Body of pancreas (tissue), 4 donors: ENCODE results near the gene PCMTD2. TPM values are rescaled to one million over a fixed set of nuclear protein-coding genes. Genes with fewer than 3 reads are reported as not detected.

ENCODE experiments used
- ATAC-seq: fragments of 150-250 bp; one replicate; pipeline ENCODE4 v1.9.1; 2016
- DNase-seq, 4 donors: peaks; one replicate each; pipeline ENCODE4 v3.0.0-alpha.2; 2019
- H3K27ac ChIP-seq, 4 donors: fragments of 200-600 bp; sonication (generic); 1 replicate in 3 of 4; 2 replicates in 1 of 4; pipeline versions ENCODE4 v1.5.1 to v1.6.1; 2016 to 2019; ENCODE audit warnings: mild to moderate bottlenecking in 1 of 4, mixed read lengths in 1 of 4, moderate library complexity in 1 of 4
- H3K27me3 ChIP-seq, 2 donors: fragments of 200-600 bp; sonication (generic); one replicate each; pipeline ENCODE4 v1.6.0; 2016; ENCODE audit warnings: mild to moderate bottlenecking in 1 of 2
- H3K36me3 ChIP-seq, 2 donors: fragments of 200-600 bp; sonication (generic); replicated peaks in 1 of 2; 2 replicates each; pipeline ENCODE4 v1.5.1; 2016; ENCODE audit warnings: low read depth in 2 of 2; ENCODE audit not compliant: insufficient read depth in 1 of 2
- H3K4me1 ChIP-seq: fragments of 200-600 bp; sonication (generic); one replicate; pipeline ENCODE4 v1.6.0; 2016
- H3K4me3 ChIP-seq, 2 donors: fragments of 200-600 bp; sonication (generic); 1 replicate in 1 of 2; 2 replicates in 1 of 2; pipeline ENCODE4 v1.5.1; 2016 to 2019
- H3K9me3 ChIP-seq, 3 donors: fragments of 200-600 bp; sonication (generic); 1 replicate in 2 of 3; 2 replicates in 1 of 3; pipeline ENCODE4 v1.5.1; 2016
- POLR2A ChIP-seq, 3 donors: fragments of 450-650 bp; IDR thresholded peaks; one replicate each; pipeline ENCODE4 v1.6.1; 2016; ENCODE audit warnings: antibody characterized with exemption in 3 of 3, mild to moderate bottlenecking in 2 of 3
- WGBS, 2 donors: methylation state at CpG; one replicate each; pipeline ENCODE4 v1.1.5; 2017; 5-methylcytosine and 5-hydroxymethylcytosine counted together
- intact Hi-C: fragments of 100-400 bp; cut with DNase I; formaldehyde crosslinking; loops from one replicate; pipeline ENCODE4 v1.15.1; 2023
- total RNA-seq, 2 donors: library from RNA; depleted of rRNA; stranded (reverse); fragments of >200 nt; gene quantifications; one replicate each; pipeline ENCODE4 v1.1.0, GENCODE V29; 2016
- TF ChIP-seq, protein P1 (sequence below), 7 experiments: fragments of 450-650 bp in 4 of 7; fragments of 200-600 bp in 3 of 7; sonication (generic) in 3 of 7; IDR thresholded peaks; one replicate each; pipeline ENCODE4 v1.5.1; 2016 to 2019; ENCODE audit warnings: antibody characterized with exemption in 7 of 7

The PCMTD2 gene
- total RNA-seq, 2 donors from 2014 or later = 25.1 to 45.9 TPM

DNA sequence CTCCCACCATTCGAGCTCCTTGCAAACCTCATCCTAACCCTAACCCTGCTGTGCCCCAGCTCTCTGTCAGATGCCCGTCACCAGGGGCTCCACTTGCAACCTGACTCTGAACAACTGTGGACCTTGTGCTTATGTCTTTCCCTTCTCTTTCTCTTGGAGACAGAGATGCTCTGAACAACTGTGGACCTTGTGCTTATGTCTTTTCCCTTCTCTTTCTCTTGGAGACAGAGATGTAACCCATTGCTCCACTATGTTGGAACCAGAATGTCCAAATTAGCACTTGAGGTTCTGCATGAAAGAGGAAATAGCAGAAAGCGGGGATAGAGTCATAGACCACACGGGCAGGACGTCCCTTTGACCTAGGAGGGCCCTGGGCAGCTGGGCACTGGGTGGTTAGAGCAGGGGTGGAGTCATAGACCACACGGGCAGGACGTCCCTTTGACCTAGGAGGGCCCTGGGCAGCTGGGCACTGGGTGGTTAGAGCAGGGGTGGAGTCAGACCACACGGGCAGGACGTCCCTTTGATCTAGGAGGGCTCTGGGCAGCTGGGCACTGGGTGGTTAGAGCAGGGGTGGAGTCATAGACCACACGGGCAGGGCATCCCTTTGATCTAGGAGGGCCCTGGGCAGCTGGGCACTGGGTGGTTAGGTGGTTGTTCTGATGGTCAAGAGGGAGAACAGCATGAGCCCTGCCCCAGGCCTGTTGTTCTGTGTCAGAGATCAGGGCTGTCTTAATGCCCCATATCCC is 22.2 kb downstream of the PCMTD2 start:
- no peak overlapping the region for H3K27ac ChIP-seq

DNA sequence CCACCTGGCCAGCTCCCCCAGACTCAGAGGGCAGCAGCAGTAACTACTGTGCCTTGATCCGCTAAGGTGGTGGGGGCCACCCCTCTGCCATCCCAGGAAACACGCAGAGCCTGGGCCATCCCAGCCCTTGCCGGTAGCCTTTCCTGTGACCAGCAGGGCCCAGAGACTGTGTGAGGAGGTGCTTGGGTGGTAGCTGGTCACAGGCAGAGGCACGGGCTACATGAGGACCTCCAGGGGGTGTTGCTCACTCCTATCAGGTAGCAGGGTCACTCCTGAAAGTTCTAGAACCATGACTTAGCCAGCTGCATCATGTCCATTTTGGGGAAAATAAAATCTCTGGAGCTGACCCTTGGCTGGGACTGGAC is 22.8 kb downstream of the PCMTD2 start:
- peaks cover 0 to 3% of the 10 kb centered on the region in 2 donors for H3K36me3 ChIP-seq
- no peaks in the 10 kb centered on the region for H3K9me3 ChIP-seq
- no peaks in the 10 kb centered on the region for H3K4me1 ChIP-seq
- WGBS, 2 donors = 89% methylated on average over 4 of the region's 4 CpGs; no CpG with 5 or more reads in 1 of the 2 donors
- DNase-seq (no peak), ATAC-seq (no peak)
- TF ChIP-seq, protein P1, sequence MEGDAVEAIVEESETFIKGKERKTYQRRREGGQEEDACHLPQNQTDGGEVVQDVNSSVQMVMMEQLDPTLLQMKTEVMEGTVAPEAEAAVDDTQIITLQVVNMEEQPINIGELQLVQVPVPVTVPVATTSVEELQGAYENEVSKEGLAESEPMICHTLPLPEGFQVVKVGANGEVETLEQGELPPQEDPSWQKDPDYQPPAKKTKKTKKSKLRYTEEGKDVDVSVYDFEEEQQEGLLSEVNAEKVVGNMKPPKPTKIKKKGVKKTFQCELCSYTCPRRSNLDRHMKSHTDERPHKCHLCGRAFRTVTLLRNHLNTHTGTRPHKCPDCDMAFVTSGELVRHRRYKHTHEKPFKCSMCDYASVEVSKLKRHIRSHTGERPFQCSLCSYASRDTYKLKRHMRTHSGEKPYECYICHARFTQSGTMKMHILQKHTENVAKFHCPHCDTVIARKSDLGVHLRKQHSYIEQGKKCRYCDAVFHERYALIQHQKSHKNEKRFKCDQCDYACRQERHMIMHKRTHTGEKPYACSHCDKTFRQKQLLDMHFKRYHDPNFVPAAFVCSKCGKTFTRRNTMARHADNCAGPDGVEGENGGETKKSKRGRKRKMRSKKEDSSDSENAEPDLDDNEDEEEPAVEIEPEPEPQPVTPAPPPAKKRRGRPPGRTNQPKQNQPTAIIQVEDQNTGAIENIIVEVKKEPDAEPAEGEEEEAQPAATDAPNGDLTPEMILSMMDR (IDR thresholded peaks at IDR 0.05) = no peak
- no peak for TF ChIP-seq POLR2A (IDR thresholded peaks at IDR 0.05)
- no peaks in the 10 kb centered on the region for H3K27me3 ChIP-seq
- intact Hi-C loops = no loop called here
- no peak overlapping the region for H3K4me3 ChIP-seq
- no peak overlapping the region for H3K27ac ChIP-seq

More for the DNA sequence above, 22.2 kb downstream of the PCMTD2 start:
- intact Hi-C loops = no loop called here
- DNase-seq (no peak), ATAC-seq (no peak)
- peaks cover 0 to 3% of the 10 kb centered on the region in 2 donors for H3K36me3 ChIP-seq
- no peak overlapping the region for H3K4me3 ChIP-seq
- 66 to 77% methylated on average over 8 to 10 of the region's 10 CpGs for WGBS, 2 donors
- no peak for TF ChIP-seq POLR2A (IDR thresholded peaks at IDR 0.05)
- TF ChIP-seq, protein P1 (IDR thresholded peaks at IDR 0.05) = no peak
- H3K9me3 ChIP-seq = no peaks in the 10 kb centered on the region
- H3K4me1 ChIP-seq = no peaks in the 10 kb centered on the region
- no peaks in the 10 kb centered on the region for H3K27me3 ChIP-seq

DNA sequence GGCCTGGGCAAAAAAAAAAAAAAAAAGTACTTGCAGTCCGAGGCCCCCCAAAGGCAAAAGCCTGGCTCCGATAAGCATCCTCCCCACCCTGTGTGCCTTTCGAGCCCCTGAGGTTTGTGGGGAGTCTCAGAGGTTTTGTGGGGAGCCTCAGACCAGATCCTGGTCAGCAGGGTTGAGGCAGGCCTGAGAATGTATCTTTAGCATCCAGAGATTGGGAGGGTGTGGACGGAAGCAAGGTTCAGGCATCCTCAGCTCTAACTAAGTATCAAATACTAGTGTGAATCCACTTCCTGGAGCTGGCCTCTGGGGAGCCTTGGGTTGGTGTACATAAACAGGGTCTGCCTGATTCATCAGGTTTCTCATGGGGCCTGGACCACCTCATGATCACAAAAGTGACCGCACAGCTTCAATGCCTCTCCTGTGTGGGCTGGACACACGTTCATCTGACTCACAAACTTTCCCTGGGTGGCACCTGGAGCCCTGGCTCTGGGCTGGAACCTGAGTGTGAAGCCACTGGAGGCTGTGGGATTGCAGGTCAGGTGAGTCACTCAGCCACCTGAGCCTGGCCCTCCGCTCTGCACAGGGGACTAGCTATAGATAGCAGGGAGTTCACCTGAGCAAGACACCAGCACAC is 24.4 kb downstream of the PCMTD2 start:
- DNase-seq (no peak), ATAC-seq (no peak)
- no peaks in the 10 kb centered on the region for H3K9me3 ChIP-seq
- TF ChIP-seq, protein P1 (IDR thresholded peaks at IDR 0.05) = no peak
- no peak for TF ChIP-seq POLR2A (IDR thresholded peaks at IDR 0.05)
- no peaks in the 10 kb centered on the region for H3K27me3 ChIP-seq
- no peaks in the 10 kb centered on the region for H3K36me3 ChIP-seq
- no peak overlapping the region for H3K27ac ChIP-seq
- WGBS, 2 donors = 70 to 71% methylated on average over 6 to 7 of the region's 7 CpGs
- no peak overlapping the region for H3K4me3 ChIP-seq
- intact Hi-C loops = no loop called here
- no peaks in the 10 kb centered on the region for H3K4me1 ChIP-seq

DNA sequence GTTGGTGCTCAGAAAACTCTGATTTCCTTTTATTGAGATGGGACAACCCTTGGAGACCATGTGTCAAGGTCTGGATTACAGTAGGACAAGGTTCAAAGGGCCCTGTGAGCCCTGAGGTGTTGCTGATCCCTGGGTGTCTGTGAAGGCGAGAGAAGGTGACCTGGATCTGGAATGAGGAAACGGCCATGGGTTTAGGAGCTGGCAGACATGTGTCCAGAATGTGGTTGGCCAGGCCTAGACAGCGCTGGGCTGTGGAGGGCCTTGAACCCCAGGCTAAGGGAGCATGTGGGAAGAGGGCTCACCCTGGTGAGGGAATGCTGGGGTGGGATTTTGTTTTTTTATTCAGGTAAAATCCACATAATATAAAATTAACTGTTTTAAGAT is 24.9 kb downstream of the PCMTD2 start:
- H3K27me3 ChIP-seq = no peaks in the 10 kb centered on the region
- no peaks in the 10 kb centered on the region for H3K9me3 ChIP-seq
- H3K27ac ChIP-seq = no peak overlapping the region
- no peaks in the 10 kb centered on the region for H3K4me1 ChIP-seq
- no peak for TF ChIP-seq POLR2A (IDR thresholded peaks at IDR 0.05)
- TF ChIP-seq, protein P1 (IDR thresholded peaks at IDR 0.05) = no peak
- ATAC-seq (no peak), DNase-seq (no peak)
- 53 to 71% methylated on average over 3 of the region's 3 CpGs for WGBS, 2 donors
- H3K36me3 ChIP-seq = no peaks in the 10 kb centered on the region
- H3K4me3 ChIP-seq = no peak overlapping the region
- intact Hi-C loops = no loop called here
